LNCaP clone FGC (cell line): ENCODE data around the gene SRSF7.

ENCODE experiments used
- DNase-seq: peaks from one replicate; pipeline ENCODE4 v3.0.0-alpha.2; 2011; ENCODE audit warnings: low read depth
- H3K4me3 ChIP-seq: 2 replicates; pipeline ENCODE4 v1.5.1; 2011; ENCODE audit warnings: mild to moderate bottlenecking, low read depth, low read length, control low read depth
- TF ChIP-seq, protein P1 (sequence below): IDR thresholded peaks from 2 replicates; pipeline ENCODE4 v1.5.1; 2012; ENCODE audit warnings: mild to moderate bottlenecking; ENCODE audit not compliant: control insufficient read depth, insufficient read depth; ENCODE audit errors: extremely low read depth

The SRSF7 gene

GRCh38 chr2:38733300-38733971 is 17.7 kb downstream of the SRSF7 start:
- no peak overlapping the region for H3K4me3 ChIP-seq
- TF ChIP-seq, protein P1, sequence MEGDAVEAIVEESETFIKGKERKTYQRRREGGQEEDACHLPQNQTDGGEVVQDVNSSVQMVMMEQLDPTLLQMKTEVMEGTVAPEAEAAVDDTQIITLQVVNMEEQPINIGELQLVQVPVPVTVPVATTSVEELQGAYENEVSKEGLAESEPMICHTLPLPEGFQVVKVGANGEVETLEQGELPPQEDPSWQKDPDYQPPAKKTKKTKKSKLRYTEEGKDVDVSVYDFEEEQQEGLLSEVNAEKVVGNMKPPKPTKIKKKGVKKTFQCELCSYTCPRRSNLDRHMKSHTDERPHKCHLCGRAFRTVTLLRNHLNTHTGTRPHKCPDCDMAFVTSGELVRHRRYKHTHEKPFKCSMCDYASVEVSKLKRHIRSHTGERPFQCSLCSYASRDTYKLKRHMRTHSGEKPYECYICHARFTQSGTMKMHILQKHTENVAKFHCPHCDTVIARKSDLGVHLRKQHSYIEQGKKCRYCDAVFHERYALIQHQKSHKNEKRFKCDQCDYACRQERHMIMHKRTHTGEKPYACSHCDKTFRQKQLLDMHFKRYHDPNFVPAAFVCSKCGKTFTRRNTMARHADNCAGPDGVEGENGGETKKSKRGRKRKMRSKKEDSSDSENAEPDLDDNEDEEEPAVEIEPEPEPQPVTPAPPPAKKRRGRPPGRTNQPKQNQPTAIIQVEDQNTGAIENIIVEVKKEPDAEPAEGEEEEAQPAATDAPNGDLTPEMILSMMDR = no peak
- no peak for DNase-seq

DNA sequence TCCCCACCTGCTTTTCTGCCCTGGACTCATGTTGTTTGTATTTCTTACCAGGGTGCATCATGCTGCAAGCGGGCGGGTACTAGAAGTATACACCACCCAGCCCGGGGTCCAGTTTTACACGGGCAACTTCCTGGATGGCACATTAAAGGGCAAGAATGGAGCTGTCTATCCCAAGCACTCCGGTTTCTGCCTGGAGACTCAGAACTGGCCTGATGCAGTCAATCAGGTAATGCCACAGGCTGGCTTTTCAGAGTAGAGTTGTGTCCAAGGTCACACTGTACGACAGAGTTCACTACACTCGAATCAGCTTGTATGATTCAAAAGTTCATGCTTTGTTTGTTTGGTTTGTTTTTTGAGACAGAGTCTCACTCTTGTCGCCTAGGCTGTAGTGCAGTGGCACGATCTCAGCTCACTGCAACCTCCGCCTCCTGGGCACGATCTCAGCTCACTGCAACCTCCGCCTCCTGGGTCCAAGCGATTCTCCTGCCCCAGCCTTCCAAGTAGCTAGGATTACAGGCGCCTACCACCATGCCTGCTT is 19.4 kb downstream of the SRSF7 start:
- TF ChIP-seq, protein P1 = no peak
- no peak overlapping the region for H3K4me3 ChIP-seq
- DNase-seq = no peak

GRCh38 chr2:38731090-38731489 is 20.1 kb downstream of the SRSF7 start:
- no peak for DNase-seq
- no peak overlapping the region for H3K4me3 ChIP-seq
- TF ChIP-seq, protein P1 = no peak

DNA sequence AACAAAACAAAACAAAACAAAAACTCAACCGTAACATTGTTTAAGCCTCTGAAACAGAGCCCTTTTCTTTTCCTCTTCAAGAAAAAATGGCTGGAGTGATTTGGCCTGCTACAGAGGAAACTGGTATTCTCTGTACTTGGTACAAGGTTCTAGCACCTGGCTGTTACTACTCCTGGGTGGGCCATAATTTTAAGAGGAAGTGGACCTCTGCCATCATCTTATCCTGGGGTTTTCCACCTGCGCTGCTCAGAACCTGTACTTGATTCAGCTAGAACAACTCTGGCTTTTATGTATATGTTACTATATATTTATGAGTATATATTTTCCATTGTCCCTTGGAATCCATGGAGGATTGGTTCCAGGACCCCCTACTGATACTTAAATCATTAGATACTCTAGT is 22.5 kb downstream of the SRSF7 start:
- DNase-seq = no peak
- TF ChIP-seq, protein P1 = no peak
- no peak overlapping the region for H3K4me3 ChIP-seq

DNA sequence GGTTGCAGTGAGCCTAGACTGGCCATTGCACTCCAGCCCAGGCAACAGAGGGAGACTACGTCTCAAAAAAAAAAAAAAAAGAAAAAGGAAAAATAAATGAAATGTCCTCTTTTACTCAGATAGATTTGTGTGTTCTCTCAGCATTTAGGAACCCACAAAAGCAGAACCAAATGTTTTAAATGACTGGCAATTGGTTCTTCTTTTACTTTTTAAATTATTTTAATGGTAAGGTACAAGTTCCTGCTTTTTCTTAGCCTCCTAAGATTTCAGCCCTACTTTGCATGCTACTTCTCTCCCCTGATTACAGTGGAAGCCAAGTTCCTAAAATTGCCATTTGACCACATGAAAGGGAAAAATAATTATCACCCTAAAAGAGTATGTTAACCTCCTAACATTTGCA is 23.5 kb downstream of the SRSF7 start:
- DNase-seq = no peak
- no peak overlapping the region for H3K4me3 ChIP-seq

DNA sequence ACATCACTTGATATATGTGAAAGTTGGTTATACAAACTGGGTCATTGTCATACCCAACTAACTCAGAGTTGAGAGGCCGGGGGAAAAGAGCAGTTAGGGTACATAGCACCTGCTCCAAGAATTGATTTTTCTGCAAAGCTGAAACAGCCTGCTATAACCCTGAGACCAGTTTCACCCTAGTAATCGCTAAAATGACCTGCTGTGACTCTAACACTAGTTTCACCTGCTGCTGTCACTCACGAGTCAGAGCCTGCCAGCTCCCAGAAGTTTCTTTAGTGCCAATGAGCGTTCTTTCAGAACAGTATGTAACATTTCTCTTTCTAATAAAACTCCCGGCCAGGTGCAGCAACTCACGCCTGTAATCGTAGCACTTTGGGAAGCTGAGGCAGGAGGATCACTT is 28.0 kb downstream of the SRSF7 start:
- H3K4me3 ChIP-seq = no peak overlapping the region
- TF ChIP-seq, protein P1 = no peak
- DNase-seq = no peak

More for the DNA sequence above, 23.5 kb downstream of the SRSF7 start:
- TF ChIP-seq, protein P1 = no peak
